Measurements from ENCODE around the gene CDH13. TPM values are rescaled to one million over a fixed set of nuclear protein-coding genes. Genes with fewer than 3 reads are reported as not detected.

The CDH13 gene
- total and polyA plus RNA-seq, 2 donors (not counting 3 experiments of a cell fraction or from before 2014, with no cell fraction given): 96.6 to 124 TPM

- ChIA-PET POLR2A (no interaction called here), CTCF (no interaction called here)
- intact Hi-C loops (cut with micrococcal nuclease): no loop called here
Measured at GRCh38 chr16:82649766-82650165, 23.0 kb downstream of the CDH13 start.

More at GRCh38 chr16:82649766-82650165, 23.0 kb downstream of the CDH13 start:
- H3K79me2 ChIP-seq (ENCODE audit: control insufficient read depth, insufficient read depth, low read length): peaks cover 2% of the 10 kb centered on the region
- no peaks in the 10 kb centered on the region for H3K9me3 ChIP-seq (replicated peaks; ENCODE audit: control insufficient read depth, insufficient read depth, low read length)
- H3K4me3 ChIP-seq (replicated peaks in 1 of 3; ENCODE audit: insufficient read depth in 1 of 3, low read depth in 1 of 3, low read length in 3 of 3): no peak overlapping the region
- H3K4me1 ChIP-seq (ENCODE audit: control insufficient read depth, extremely low read depth, insufficient read depth, low read length): peaks cover 28% of the 10 kb centered on the region
- no peak overlapping the region for H2AFZ ChIP-seq (ENCODE audit: low read depth, low read length)
- TF ChIP-seq GATA2 (IDR thresholded peaks at IDR 0.05; ENCODE audit: insufficient read depth, insufficient read length, low read depth, low read length) (no peak), MAX (IDR thresholded peaks at IDR 0.05; ENCODE audit: insufficient read depth, insufficient read length) (no peak), POLR2A (IDR thresholded peaks at IDR 0.05; ENCODE audit: low read depth, low read length) (no peak), JUN (IDR thresholded peaks at IDR 0.05; ENCODE audit: borderline replicate concordance, insufficient read depth, insufficient read length, low read depth) (no peak), FOS (IDR thresholded peaks at IDR 0.05; ENCODE audit: borderline replicate concordance, insufficient read depth, low read length) (no peak), POLR2AphosphoS5 (IDR thresholded peaks at IDR 0.05; ENCODE audit: insufficient read depth, low read depth, low read length) (no peak), MYC (IDR thresholded peaks at IDR 0.05; ENCODE audit: low read depth, low read length) (no peak), EZH2 (IDR thresholded peaks at IDR 0.05; ENCODE audit: borderline replicate concordance, low read depth, low read length, severe bottlenecking) (no peak), CTCF (IDR thresholded peaks at IDR 0.05; ENCODE audit: extremely low read depth in 1 of 2, insufficient read depth in 1 of 2, low read depth in 1 of 2, low read length in 2 of 2) (no peak)
- dilution Hi-C loops (cut with MboI; ENCODE audit: extremely low pct_ligation_motif_present, low sequenced_read_pairs): no loop called here
- H3K9ac ChIP-seq (replicated peaks; ENCODE audit: extremely low read depth, insufficient read depth, low read length): no peak overlapping the region
- FAIRE-seq (no peak), DNase-seq (ENCODE audit: low read depth, low spot score) (no peak)
- no peak overlapping the region for H3K4me2 ChIP-seq (ENCODE audit: insufficient read depth, low read length)
- H3K27ac ChIP-seq (ENCODE audit: insufficient read depth, low read depth, low read length): no peak overlapping the region
- no TSS peak for BruUV-seq (replicated peaks)
- H3K36me3 ChIP-seq (ENCODE audit: control insufficient read depth in 2 of 2, extremely low read depth in 1 of 2, insufficient read depth in 2 of 2, low read length in 2 of 2): no peaks in the 10 kb centered on the region
- no peaks in the 10 kb centered on the region for H4K20me1 ChIP-seq (replicated peaks; ENCODE audit: control insufficient read depth, extremely low read depth, insufficient read depth, low read length)
- H3K27me3 ChIP-seq (ENCODE audit: control insufficient read depth in 2 of 2, insufficient read depth in 2 of 2, low read length in 2 of 2): no peaks in the 10 kb centered on the region
- no peaks in the 10 kb centered on the region for H3K9me1 ChIP-seq (replicated peaks; ENCODE audit: control insufficient read depth, extremely low read depth, insufficient read depth, low read length)

Data from endothelial cell of umbilical vein (primary cell).